Thoracic aorta (tissue), 2 donors: ENCODE data around the gene EIF3A. TPM values are rescaled to one million over a fixed set of nuclear protein-coding genes. Genes with fewer than 3 reads are reported as not detected.

Experiments used
- ATAC-seq: fragments of 150-250 bp; one replicate; pipeline ENCODE4 v1.8.0; 2017; ENCODE audit warnings: low read depth; ENCODE audit not compliant: insufficient number of reproducible peaks, low FRiP score
- DNase-seq: peaks from one replicate; pipeline ENCODE4 v3.0.0-alpha.2; 2020; ENCODE audit warnings: low spot score
- H3K27ac ChIP-seq, 2 donors: fragments of 200-600 bp; sonication (generic); 1 replicate in 1 of 2; 2 replicates in 1 of 2; pipeline ENCODE4 v1.5.1; 2016; ENCODE audit warnings: mild to moderate bottlenecking in 2 of 2, moderate library complexity in 2 of 2
- H3K27me3 ChIP-seq: fragments of 200-600 bp; sonication (generic); replicated peaks from 2 replicates; pipeline ENCODE4 v1.6.0; 2016; ENCODE audit warnings: mild to moderate bottlenecking; ENCODE audit not compliant: insufficient read depth
- H3K36me3 ChIP-seq: fragments of 200-600 bp; sonication (generic); one replicate; pipeline ENCODE4 v1.5.1; 2016
- H3K4me1 ChIP-seq, 2 donors: fragments of 200-600 bp; sonication (generic); 1 replicate in 1 of 2; 2 replicates in 1 of 2; pipeline versions ENCODE4 v1.5.1 to v1.6.0; 2016; ENCODE audit warnings: low read depth in 2 of 2, mild to moderate bottlenecking in 1 of 2; ENCODE audit not compliant: control insufficient read depth in 1 of 2
- H3K4me3 ChIP-seq: fragments of 200-600 bp; sonication (generic); 2 replicates; pipeline ENCODE4 v1.5.1; 2016; ENCODE audit warnings: mild to moderate bottlenecking
- H3K9me3 ChIP-seq: fragments of 200-600 bp; sonication (generic); 2 replicates; pipeline ENCODE4 v1.5.1; 2016
- CTCF ChIP-seq: fragments of 200-600 bp; sonication (generic); IDR thresholded peaks from one replicate; pipeline ENCODE4 v1.5.1; 2019; ENCODE audit warnings: antibody characterized with exemption
- total RNA-seq, 2 donors: library from RNA; depleted of rRNA; stranded (reverse); fragments of >200 nt; gene quantifications; one replicate each; pipeline versions ENCODE4 v1.1.0 to v1.2.3, GENCODE V29; 2016

EIF3A gene
- 100 to 1,000 TPM in 1 of 2 donors, 10 to 100 TPM in 1; 70.8 to 135 TPM for total RNA-seq

GRCh38 chr10:119080521-119081259 lies at the start of gene EIF3A:
TSS of gene EIF3A (minus strand) at chr10:119080817. CDS start at chr10:119080676, 141 bp downstream.
- peaks cover 31 to 33% of the 10 kb centered on the region in 2 donors for H3K4me1 ChIP-seq
- peak within 1 kb of the TSS; percentile 75 for H3K4me3 ChIP-seq
- DNase-seq (peak; percentile 35), ATAC-seq (peak; percentile 95)
- no peaks in the 10 kb centered on the region for H3K36me3 ChIP-seq
- peak within 1 kb of the TSS; percentile 86 to 94 for H3K27ac ChIP-seq
- TF ChIP-seq CTCF: no peak
- H3K9me3 ChIP-seq: no peaks in the 10 kb centered on the region
- H3K27me3 ChIP-seq: no peaks in the 10 kb centered on the region

- no peak overlapping the region for H3K27ac ChIP-seq
- peaks cover 37% of the 10 kb centered on the region for H3K36me3 ChIP-seq
- H3K4me3 ChIP-seq: no peak overlapping the region
- ATAC-seq (no peak), DNase-seq (no peak)
- H3K9me3 ChIP-seq: no peaks in the 10 kb centered on the region
- H3K4me1 ChIP-seq: no peaks in the 10 kb centered on the region
- no peaks in the 10 kb centered on the region for H3K27me3 ChIP-seq
- TF ChIP-seq CTCF: no peak
These were observed 49.1 kb upstream of the EIF3A start for GRCh38 chr10:119129721-119130120.

GRCh38 chr10:119125942-119126341 lies 45.3 kb upstream of the EIF3A start:
- Histone ChIP-seq H3K27ac (no peak overlapping the region), H3K4me1 (no peaks in the 10 kb centered on the region), H3K4me3 (no peak overlapping the region), H3K27me3 (no peaks in the 10 kb centered on the region), H3K36me3 (peaks cover 48% of the 10 kb centered on the region), H3K9me3 (no peaks in the 10 kb centered on the region)
- DNase-seq (no peak), ATAC-seq (no peak)
- TF ChIP-seq CTCF: no peak

GRCh38 chr10:119120875-119121274 lies 40.3 kb upstream of the EIF3A start:
- ATAC-seq: no peak
- Histone ChIP-seq H3K27ac (no peak overlapping the region), H3K27me3 (no peaks in the 10 kb centered on the region), H3K4me3 (no peak overlapping the region), H3K9me3 (no peaks in the 10 kb centered on the region), H3K36me3 (peaks cover 43% of the 10 kb centered on the region), H3K4me1 (no peaks in the 10 kb centered on the region)
- TF ChIP-seq CTCF: no peak
- no peak for DNase-seq

GRCh38 chr10:119120413-119120867 lies 39.8 kb upstream of the EIF3A start:
- Histone ChIP-seq H3K9me3 (no peaks in the 10 kb centered on the region), H3K4me3 (no peak overlapping the region), H3K27ac (no peak overlapping the region), H3K36me3 (peaks cover 42% of the 10 kb centered on the region), H3K27me3 (no peaks in the 10 kb centered on the region), H3K4me1 (no peaks in the 10 kb centered on the region)
- no peak for TF ChIP-seq CTCF
- ATAC-seq (no peak), DNase-seq (no peak)
